B cell (primary cell): ENCODE data around the gene SCRT2.

ENCODE experiments used
- CTCF ChIP-seq: fragments of 200-600 bp; IDR thresholded peaks from one replicate; pipeline ENCODE4 v1.8.0; 2022; ENCODE audit warnings: antibody characterized with exemption, mild to moderate bottlenecking
- EZH2 ChIP-seq: IDR thresholded peaks from 2 replicates; pipeline ENCODE4 v1.6.1; 2012; ENCODE audit warnings: borderline replicate concordance, low read depth, mild to moderate bottlenecking, moderate library complexity, low read length; ENCODE audit not compliant: insufficient read depth, poor library complexity, severe bottlenecking

GRCh38 chr20:682123-682522, 6.5 kb upstream of the SCRT2 start:
- TF ChIP-seq CTCF: no peak
- no peak for TF ChIP-seq EZH2
